ENCODE data around the gene DYNC1I1.

The DYNC1I1 gene

GRCh38 chr7:96026010-96026409, 253.7 kb downstream of the DYNC1I1 start:
- DNase-seq (ENCODE audit: low read depth) = peak; percentile 21

GRCh38 chr7:96026611-96027010, 254.3 kb downstream of the DYNC1I1 start:
- peak; percentile 28 for DNase-seq (ENCODE audit: low read depth)

- DNase-seq (ENCODE audit: low read depth) = no peak
These were observed 256.4 kb downstream of the DYNC1I1 start for GRCh38 chr7:96028729-96029128.

- DNase-seq (ENCODE audit: low read depth) = no peak
These were observed 260.8 kb downstream of the DYNC1I1 start for GRCh38 chr7:96033009-96033598.

- DNase-seq (ENCODE audit: low read depth) = peak; percentile 13
These were observed 262.8 kb downstream of the DYNC1I1 start for GRCh38 chr7:96034940-96035727.

GRCh38 chr7:96040250-96040772, 268.0 kb downstream of the DYNC1I1 start:
- DNase-seq (ENCODE audit: low read depth) = no peak

- DNase-seq (ENCODE audit: low read depth) = no peak
These were observed 268.8 kb downstream of the DYNC1I1 start for GRCh38 chr7:96041171-96041570.

GRCh38 chr7:96045181-96045580, 272.8 kb downstream of the DYNC1I1 start:
- no peak for DNase-seq (ENCODE audit: low read depth)

GRCh38 chr7:96045919-96046318, 273.6 kb downstream of the DYNC1I1 start:
- no peak for DNase-seq (ENCODE audit: low read depth)

- no peak for DNase-seq (ENCODE audit: low read depth)
These were observed 279.9 kb downstream of the DYNC1I1 start for GRCh38 chr7:96052289-96052688.

GRCh38 chr7:96052860-96053470, 280.6 kb downstream of the DYNC1I1 start:
- DNase-seq (ENCODE audit: low read depth) = no peak

GRCh38 chr7:96055717-96056116, 283.4 kb downstream of the DYNC1I1 start:
- DNase-seq (ENCODE audit: low read depth) = no peak

- no peak for DNase-seq (ENCODE audit: low read depth)
These were observed 286.7 kb downstream of the DYNC1I1 start for GRCh38 chr7:96059075-96059474.

GRCh38 chr7:96061009-96061408, 288.7 kb downstream of the DYNC1I1 start:
- no peak for DNase-seq (ENCODE audit: low read depth)

GRCh38 chr7:96061844-96062243, 289.5 kb downstream of the DYNC1I1 start:
- peak; percentile 22 for DNase-seq (ENCODE audit: low read depth)

- no peak for DNase-seq (ENCODE audit: low read depth)
These were observed 295.0 kb downstream of the DYNC1I1 start for GRCh38 chr7:96067321-96067720.

GRCh38 chr7:96069401-96069800, 297.0 kb downstream of the DYNC1I1 start:
- no peak for DNase-seq (ENCODE audit: low read depth)

- no peak for DNase-seq (ENCODE audit: low read depth)
These were observed 302.5 kb downstream of the DYNC1I1 start for GRCh38 chr7:96074871-96075270.

- peak; percentile 38 for DNase-seq (ENCODE audit: low read depth)
These were observed 303.4 kb downstream of the DYNC1I1 start for GRCh38 chr7:96075510-96076349.

GRCh38 chr7:96076350-96076707, 304.0 kb downstream of the DYNC1I1 start:
- no peak for DNase-seq (ENCODE audit: low read depth)

- no peak for DNase-seq (ENCODE audit: low read depth)
These were observed 307.7 kb downstream of the DYNC1I1 start for GRCh38 chr7:96080027-96080426.

GRCh38 chr7:96084881-96085553, 312.7 kb downstream of the DYNC1I1 start:
- DNase-seq (ENCODE audit: low read depth) = no peak
